Dermis lymphatic vessel endothelial cell (primary cell): ENCODE results near the gene CPED1. TPM values are rescaled to one million over a fixed set of nuclear protein-coding genes. Genes with fewer than 3 reads are reported as not detected.

Source experiments
- total RNA-seq: library from RNA; depleted of rRNA; stranded (reverse); fragments of >200 nt; gene quantifications from 2 replicates; pipeline ENCODE4 v1.2.1, GENCODE V29; 2014

Gene CPED1
- 2.8 TPM in 2 replicates for total RNA-seq

DNA sequence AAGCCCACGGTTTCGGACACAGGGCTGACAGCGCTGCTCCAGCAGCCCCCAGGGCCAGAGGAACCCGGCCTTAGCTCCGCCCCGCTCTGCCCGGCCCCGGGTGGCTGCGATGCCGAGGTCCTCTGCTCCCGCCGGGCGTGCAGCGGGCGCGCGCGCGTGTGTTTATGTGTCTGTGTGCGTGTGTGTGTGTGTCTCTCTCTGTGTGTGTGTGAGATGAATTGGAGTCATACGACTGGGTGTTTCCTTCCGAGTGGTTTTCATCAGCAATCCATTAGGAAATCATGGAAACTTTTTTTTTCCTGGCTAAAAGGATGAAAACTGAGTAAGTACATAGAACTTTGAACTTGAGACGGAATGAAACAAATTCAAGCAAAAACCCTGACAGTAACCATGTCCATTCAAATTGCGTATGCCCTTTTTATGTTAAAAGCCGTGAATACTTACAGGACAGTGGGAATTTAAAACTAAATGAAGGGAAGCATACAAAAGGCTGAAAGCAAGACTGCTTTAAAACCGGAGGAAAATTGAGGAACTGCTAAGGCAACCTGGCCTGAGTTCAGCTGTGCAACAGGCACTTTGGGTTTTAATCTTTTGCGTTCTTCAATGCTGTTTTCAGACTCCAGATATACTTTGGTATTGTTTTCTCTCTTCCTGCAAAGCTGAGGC lies at the start of gene CPED1:
Gene CPED1, plus strand, starts transcription at position 121 of the 666 bp plus-strand sequence. CDS start 911 bp downstream, outside the sequence.

DNA sequence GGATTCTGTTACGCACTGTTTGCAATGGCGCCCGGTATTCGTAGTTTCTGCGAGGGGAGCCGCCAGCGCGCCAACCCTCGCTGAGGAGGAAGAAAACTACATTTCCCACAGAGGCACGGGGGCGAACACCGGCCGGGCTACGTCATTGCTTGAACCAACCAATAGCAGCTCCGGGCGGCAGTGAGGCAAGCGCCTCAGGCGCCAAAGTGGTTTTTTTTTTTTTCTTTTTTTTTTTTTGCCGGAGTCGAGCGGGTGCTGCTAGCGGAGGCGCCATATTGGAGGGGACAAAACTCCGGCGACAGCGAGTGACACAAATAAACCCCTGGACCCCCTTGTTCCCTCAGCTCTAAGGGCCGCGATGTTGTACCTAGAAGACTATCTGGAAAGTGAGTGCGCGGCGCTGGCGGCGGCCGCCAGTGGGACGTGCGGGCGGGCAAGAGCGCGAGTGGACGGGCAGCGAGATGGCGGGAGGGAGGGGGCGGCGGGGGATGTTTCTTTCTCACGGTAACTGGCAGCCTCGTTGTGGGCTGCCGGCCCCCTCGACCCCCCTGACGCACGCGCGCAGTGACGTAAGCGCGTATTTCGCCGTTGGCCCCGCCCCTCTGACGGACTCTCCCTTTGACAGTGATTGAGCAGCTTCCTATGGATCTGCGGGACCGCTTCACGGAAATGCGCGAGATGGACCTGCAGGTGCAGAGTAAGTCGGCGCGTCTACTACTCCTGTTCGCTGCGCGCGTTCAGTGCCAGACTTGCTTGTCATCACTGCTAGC lies 37.8 kb upstream of the CPED1 start, which contains the start of gene ING3:
Gene ING3, plus strand, starts transcription at position 239 of the 770 bp plus-strand sequence. Its CDS starts 120 bp downstream, at position 359.

DNA sequence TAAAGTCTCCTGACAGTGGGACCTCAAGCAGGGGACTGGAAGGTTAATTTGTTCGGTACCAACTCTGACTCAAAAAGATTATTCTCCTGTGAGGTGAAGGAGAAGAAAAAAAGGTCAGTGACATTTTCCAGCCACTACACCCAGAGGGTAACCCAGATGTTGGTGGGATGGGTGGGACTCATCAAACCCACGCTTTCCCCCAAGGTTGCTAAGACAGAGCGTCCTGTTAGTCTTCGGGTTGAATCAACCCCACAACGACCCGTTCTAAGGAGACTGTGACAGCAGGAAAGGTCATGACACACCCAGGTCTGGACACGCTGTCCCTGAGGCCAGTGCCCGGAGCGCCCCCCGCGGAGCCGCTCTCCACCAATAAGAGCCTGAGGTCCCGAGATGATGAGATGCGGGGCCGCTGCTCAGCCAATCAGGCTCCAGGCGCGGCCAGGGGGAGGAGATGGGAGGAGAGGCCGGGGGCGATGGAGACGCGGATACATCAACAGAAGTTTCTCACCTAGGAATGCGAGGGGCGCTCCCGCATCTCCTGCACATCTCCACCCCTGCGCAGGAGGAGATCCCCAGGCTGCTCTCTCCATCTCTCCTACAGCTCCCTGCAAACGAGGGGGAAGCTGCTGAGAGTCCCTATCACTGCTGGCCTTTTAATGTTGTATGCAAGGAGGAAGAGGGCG lies 340.1 kb downstream of the CPED1 start, which contains the start of gene WNT16:
Gene WNT16, plus strand, starts transcription at position 493 of the 683 bp plus-strand sequence. CDS start 293 bp downstream, outside the sequence.

Other genes with a start within 250 kb of the CPED1 start
- 128 and 134 TPM in 2 replicates for gene TSPAN12, start 130.6 kb upstream of the CPED1 start, total RNA-seq
- 28.3 and 33.7 TPM in 2 replicates for gene ING3, start 37.9 kb upstream of the CPED1 start, total RNA-seq